K562 (cell line): ENCODE results near the gene SHB. TPM values are rescaled to one million over a fixed set of nuclear protein-coding genes. Genes with fewer than 3 reads are reported as not detected.

Source experiments
- ADNP ChIP-seq: fragments of 200-800 bp; sonication (Bioruptor generic); IDR thresholded peaks from 2 replicates; pipeline ENCODE4 v1.6.1; 2016; ENCODE audit warnings: missing genetic modification characterization, missing compliant biosample characterization
- ATF3 ChIP-seq, 2 experiments: fragments of 450-650 bp in 1 of 2; sonication (generic) in 1 of 2; formaldehyde crosslinking in 1 of 2; IDR thresholded peaks in 1 of 2; conservative IDR thresholded peaks in 1 of 2; 2 replicates each; pipeline versions ENCODE4 v1.6.1 to v1.8.1; 2016 to 2023; ENCODE audit warnings: mild to moderate bottlenecking in 2 of 2, moderate library complexity in 2 of 2, inconsistent platforms in 1 of 2, missing genetic modification reagents in 1 of 2
- CBFA2T2 ChIP-seq: fragments of 450-650 bp; conservative IDR thresholded peaks from 2 replicates; pipeline ENCODE4 v1.6.1; 2017; ENCODE audit warnings: mild to moderate bottlenecking
- DACH1 ChIP-seq: fragments of 450-650 bp; IDR thresholded peaks from 2 replicates; pipeline ENCODE4 v1.6.1; 2018; ENCODE audit not compliant: partially characterized antibody
- EWSR1 ChIP-seq: fragments of 450-650 bp; IDR thresholded peaks from 2 replicates; pipeline ENCODE4 v1.6.1; 2018; ENCODE audit warnings: borderline replicate concordance, mild to moderate bottlenecking, low read depth, moderate library complexity; ENCODE audit not compliant: partially characterized antibody
- MBD1 ChIP-seq: fragments of 250-450 bp; sonication (Bioruptor Pico); IDR thresholded peaks from 2 replicates; pipeline ENCODE4 v1.8.0; 2022; ENCODE audit warnings: inconsistent platforms
- MYC ChIP-seq, 2 experiments: fragments of 250-450 bp in 1 of 2; sonication (Bioruptor Pico) in 1 of 2; IDR thresholded peaks; 2 replicates each; pipeline versions ENCODE4 v1.5.1 to v1.6.1; 2012 to 2021; ENCODE audit warnings: low read depth in 2 of 2, borderline replicate concordance in 1 of 2, improper control_type of control experiment in 1 of 2, low read length in 1 of 2, mild to moderate bottlenecking in 1 of 2, moderate library complexity in 1 of 2
- POU5F1 ChIP-seq: fragments of 150-350 bp; IDR thresholded peaks from 2 replicates; pipeline ENCODE4 v1.6.1; 2014; ENCODE audit warnings: borderline replicate concordance, low read length, low read depth, mild to moderate bottlenecking; ENCODE audit not compliant: partially characterized antibody
- RBFOX2 ChIP-seq: fragments of 200-400 bp; formaldehyde crosslinking; IDR thresholded peaks from 2 replicates; pipeline ENCODE4 v1.6.1; 2017; ENCODE audit warnings: low read depth, mild to moderate bottlenecking, low read length, moderate library complexity
- RBM15 ChIP-seq: fragments of 200-400 bp; formaldehyde crosslinking; IDR thresholded peaks from 2 replicates; pipeline ENCODE4 v1.6.1; 2018; ENCODE audit warnings: mild to moderate bottlenecking, low read length, moderate library complexity; ENCODE audit not compliant: insufficient read depth
- SMC3 ChIP-seq: conservative IDR thresholded peaks from 2 replicates; pipeline ENCODE4 v1.6.1; 2011; ENCODE audit warnings: low read depth, low read length, improper control_type of control experiment; ENCODE audit not compliant: insufficient read depth
- TOE1 ChIP-seq, 2 experiments: fragments of 450-650 bp in 1 of 2; sonication (generic) in 1 of 2; formaldehyde crosslinking in 1 of 2; IDR thresholded peaks; 2 replicates each; pipeline versions ENCODE4 v1.7.1 to v1.8.0; 2016 to 2022; ENCODE audit warnings: borderline replicate concordance in 2 of 2, mild to moderate bottlenecking in 2 of 2, antibody characterized with exemption in 1 of 2, inconsistent platforms in 1 of 2, low read depth in 1 of 2, missing genetic modification reagents in 1 of 2, moderate library complexity in 1 of 2
- XRCC5 ChIP-seq: fragments of 200-400 bp; formaldehyde crosslinking; IDR thresholded peaks from 2 replicates; pipeline ENCODE4 v1.6.1; 2017; ENCODE audit warnings: low read depth, mild to moderate bottlenecking, low read length
- ZNF512 ChIP-seq: IDR thresholded peaks from 2 replicates; pipeline ENCODE4 v1.6.1; 2016; ENCODE audit warnings: missing genetic modification characterization, missing compliant biosample characterization
- ZNF518B ChIP-seq: fragments of 250-450 bp; sonication (Bioruptor Pico); IDR thresholded peaks from 2 replicates; pipeline ENCODE4 v1.5.0; 2021; ENCODE audit warnings: mild to moderate bottlenecking, moderate library complexity
- ZNF584 ChIP-seq: fragments of 200-800 bp; sonication (Bioruptor generic); IDR thresholded peaks from 2 replicates; pipeline ENCODE4 v1.6.1; 2016; ENCODE audit warnings: low read depth, mild to moderate bottlenecking, missing genetic modification characterization, missing compliant biosample characterization
- ZNF79 ChIP-seq: fragments of 250-450 bp; sonication (Bioruptor Pico); IDR thresholded peaks from 2 replicates; pipeline ENCODE4 v1.4.0; 2020; ENCODE audit warnings: low read depth, mild to moderate bottlenecking, moderate library complexity
- polyA plus RNA-seq, 8 experiments: library from polyadenylated mRNA; depleted of rRNA in 4 of 8; stranded (reverse) in 5 of 8; unstranded in 3 of 8; fragments of >200 nt; fragmentation: Nextera tagmentation in 2 of 8; fragmentation: Illumina TruSeq in 1 of 8; extraction: Ambion mirVana in 2 of 8; extraction: Trizol in 1 of 8; gene quantifications; 2 replicates each; pipeline versions ENCODE4 v1.2.1 to v1.2.3, GENCODE V29; 2011 to 2014; ENCODE audit warnings: inconsistent platforms in 1 of 8, missing spikeins in 1 of 8
- total RNA-seq, 7 experiments: library from RNA; depleted of rRNA in 6 of 7; stranded (reverse); fragments of >200 nt in 6 of 7; fragmentation: Illumina TruSeq in 2 of 7; extraction: Trizol in 2 of 7; gene quantifications; 2 replicates each; pipeline versions ENCODE4 v1.2.1 to v1.2.3, GENCODE V29; 2011 to 2021; ENCODE audit warnings: low replicate concordance in 1 of 7

Gene SHB
- total and polyA plus RNA-seq, 9 of the 15 experiments (the other 6 are each of a cell fraction or from before 2014, with no cell fraction given) = 0.78 to 16.0 (median 5.3) TPM

GRCh38 chr9:37936965-37937364, 132.1 kb downstream of the SHB start (continued):
- no peak for TF ChIP-seq ADNP (tag)
- TF ChIP-seq CBFA2T2 = peak; percentile 22; the same call in 1 of the 2 replicates
- TF ChIP-seq EWSR1 = no peak
- no peak for TF ChIP-seq MBD1 (CRISPR knock-in tag)
- TF ChIP-seq RBM15 = no peak
- TF ChIP-seq DACH1 = peak; percentile 95
- TF ChIP-seq RBFOX2 = no peak
- TF ChIP-seq ZNF79 (CRISPR knock-in tag) = no peak
- peak; percentile 29; the same call in 1 of the 2 replicates for TF ChIP-seq TOE1 (IDR thresholded peaks at IDR 0.05; ENCODE audit: borderline replicate concordance)
- no peak for TF ChIP-seq TOE1 (CRISPR knock-in tag; IDR thresholded peaks at IDR 0.05; ENCODE audit: borderline replicate concordance, low read depth)
- TF ChIP-seq MYC (IDR thresholded peaks at IDR 0.05; ENCODE audit: low read depth, low read length) = peak; percentile 92
- TF ChIP-seq MYC (CRISPR knock-in tag; IDR thresholded peaks at IDR 0.05; ENCODE audit: borderline replicate concordance, low read depth) = no peak
- TF ChIP-seq ZNF512 (tag) = no peak
- TF ChIP-seq XRCC5 = peak; percentile 41; the same call in 1 of the 2 replicates
- TF ChIP-seq ZNF584 = no peak
- no peak for TF ChIP-seq SMC3
- TF ChIP-seq ZNF518B (CRISPR knock-in tag) = no peak
- TF ChIP-seq ATF3 (IDR thresholded peaks at IDR 0.05) = peak; percentile 37; the same call in 1 of the 2 replicates
- TF ChIP-seq ATF3 (CRISPR knock-in tag; conservative IDR thresholded peaks at IDR 0.05) = no peak
- no peak for TF ChIP-seq POU5F1
